PFSK-1 (cell line): ENCODE measurements around the gene BICDL1.

Experiments
- POLR2AphosphoS5 ChIP-seq: IDR thresholded peaks from 2 replicates; pipeline ENCODE4 v1.6.1; 2012; ENCODE audit warnings: low read depth, mild to moderate bottlenecking, control low read depth, low read length, moderate library complexity
- TF ChIP-seq, protein P1 (sequence below), 2 experiments: IDR thresholded peaks; 2 replicates each; pipeline versions ENCODE4 v1.6.1 to v1.8.0; 2011 to 2012; ENCODE audit warnings: low read depth in 2 of 2, low read length in 2 of 2, control low read depth in 1 of 2, inconsistent platforms in 1 of 2, mild to moderate bottlenecking in 1 of 2, moderate library complexity in 1 of 2; ENCODE audit not compliant: insufficient read depth in 1 of 2

DNA sequence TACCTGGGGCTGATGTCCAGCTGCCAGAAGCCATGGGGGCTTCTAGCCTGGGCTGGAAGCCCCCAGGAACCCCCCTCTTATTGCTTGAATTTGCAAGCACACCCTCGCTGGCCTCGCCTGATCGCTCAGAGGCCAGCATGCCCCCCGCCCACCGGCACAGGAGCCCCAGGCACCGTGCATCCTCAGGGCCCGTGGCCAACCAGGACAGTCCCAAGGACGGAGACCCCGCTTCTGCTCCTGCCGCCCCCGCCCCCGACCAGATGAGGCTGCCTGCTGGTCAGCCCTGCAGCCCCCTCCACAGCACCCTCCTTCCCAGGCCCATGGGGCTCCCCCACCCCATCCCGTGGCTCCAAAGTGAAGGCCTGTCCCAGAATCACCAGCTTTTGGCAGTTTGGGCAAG lies 106.3 kb downstream of the BICDL1 start:
- TF ChIP-seq, protein P1, sequence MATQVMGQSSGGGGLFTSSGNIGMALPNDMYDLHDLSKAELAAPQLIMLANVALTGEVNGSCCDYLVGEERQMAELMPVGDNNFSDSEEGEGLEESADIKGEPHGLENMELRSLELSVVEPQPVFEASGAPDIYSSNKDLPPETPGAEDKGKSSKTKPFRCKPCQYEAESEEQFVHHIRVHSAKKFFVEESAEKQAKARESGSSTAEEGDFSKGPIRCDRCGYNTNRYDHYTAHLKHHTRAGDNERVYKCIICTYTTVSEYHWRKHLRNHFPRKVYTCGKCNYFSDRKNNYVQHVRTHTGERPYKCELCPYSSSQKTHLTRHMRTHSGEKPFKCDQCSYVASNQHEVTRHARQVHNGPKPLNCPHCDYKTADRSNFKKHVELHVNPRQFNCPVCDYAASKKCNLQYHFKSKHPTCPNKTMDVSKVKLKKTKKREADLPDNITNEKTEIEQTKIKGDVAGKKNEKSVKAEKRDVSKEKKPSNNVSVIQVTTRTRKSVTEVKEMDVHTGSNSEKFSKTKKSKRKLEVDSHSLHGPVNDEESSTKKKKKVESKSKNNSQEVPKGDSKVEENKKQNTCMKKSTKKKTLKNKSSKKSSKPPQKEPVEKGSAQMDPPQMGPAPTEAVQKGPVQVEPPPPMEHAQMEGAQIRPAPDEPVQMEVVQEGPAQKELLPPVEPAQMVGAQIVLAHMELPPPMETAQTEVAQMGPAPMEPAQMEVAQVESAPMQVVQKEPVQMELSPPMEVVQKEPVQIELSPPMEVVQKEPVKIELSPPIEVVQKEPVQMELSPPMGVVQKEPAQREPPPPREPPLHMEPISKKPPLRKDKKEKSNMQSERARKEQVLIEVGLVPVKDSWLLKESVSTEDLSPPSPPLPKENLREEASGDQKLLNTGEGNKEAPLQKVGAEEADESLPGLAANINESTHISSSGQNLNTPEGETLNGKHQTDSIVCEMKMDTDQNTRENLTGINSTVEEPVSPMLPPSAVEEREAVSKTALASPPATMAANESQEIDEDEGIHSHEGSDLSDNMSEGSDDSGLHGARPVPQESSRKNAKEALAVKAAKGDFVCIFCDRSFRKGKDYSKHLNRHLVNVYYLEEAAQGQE (IDR thresholded peaks at IDR 0.05; ENCODE audit: insufficient read depth in 1 of 2, low read depth in 2 of 2, low read length in 2 of 2), result no peak
- TF ChIP-seq POLR2AphosphoS5, result no peak
